Right lobe of liver (tissue), 4 donors: ENCODE data around the gene HOXA11.

Source experiments
- POLR2A ChIP-seq: fragments of 450-650 bp; IDR thresholded peaks from one replicate; pipeline ENCODE4 v1.6.1; 2017; ENCODE audit warnings: antibody characterized with exemption, mild to moderate bottlenecking
- TF ChIP-seq, protein P1 (sequence below), 4 donors: fragments of 200-600 bp in 3 of 4; fragments of 450-650 bp in 1 of 4; IDR thresholded peaks; one replicate each; pipeline versions ENCODE4 v1.5.1 to v1.8.0; 2016 to 2022; ENCODE audit warnings: antibody characterized with exemption in 4 of 4, mild to moderate bottlenecking in 2 of 4
- donor health status: DM: no; HTN: no; CAD: no.
- donor health status: DM: no; HTN: no; CAD: no.
- donor health status: DM: no; HTN: yes; CAD: no.

DNA sequence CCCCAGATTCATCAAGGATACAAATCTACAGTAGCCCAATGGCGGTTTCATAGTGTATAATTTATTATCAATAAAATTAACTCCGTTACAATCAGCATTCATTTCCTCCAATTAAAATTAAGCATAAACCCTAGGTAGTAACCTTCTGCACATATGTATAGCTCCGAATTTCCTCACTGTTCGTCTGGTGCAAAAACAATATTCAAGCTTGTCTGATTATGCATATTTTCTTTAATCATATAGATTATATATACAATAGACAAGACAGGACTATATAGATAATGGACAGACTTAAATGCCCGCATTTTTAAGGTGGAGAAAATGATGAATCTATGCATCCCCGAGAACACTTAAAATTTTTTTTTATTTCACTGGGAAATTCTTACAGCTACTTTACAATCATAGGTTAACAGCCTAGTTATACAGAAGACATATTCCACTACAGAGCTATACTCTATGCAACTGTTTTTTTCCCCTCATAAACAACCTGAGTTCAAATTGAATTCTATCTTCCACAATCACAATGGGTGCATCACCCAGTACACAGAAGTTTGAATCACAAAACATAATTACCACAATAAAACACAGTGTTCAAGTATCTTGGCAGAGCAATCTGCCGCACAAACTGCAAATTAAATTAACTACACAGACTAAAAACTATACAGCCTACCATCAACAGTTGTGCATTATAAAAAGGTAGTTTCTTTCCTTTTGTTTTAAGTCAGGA is 22.3 kb downstream of the HOXA11 start:
- TF ChIP-seq, protein P1, sequence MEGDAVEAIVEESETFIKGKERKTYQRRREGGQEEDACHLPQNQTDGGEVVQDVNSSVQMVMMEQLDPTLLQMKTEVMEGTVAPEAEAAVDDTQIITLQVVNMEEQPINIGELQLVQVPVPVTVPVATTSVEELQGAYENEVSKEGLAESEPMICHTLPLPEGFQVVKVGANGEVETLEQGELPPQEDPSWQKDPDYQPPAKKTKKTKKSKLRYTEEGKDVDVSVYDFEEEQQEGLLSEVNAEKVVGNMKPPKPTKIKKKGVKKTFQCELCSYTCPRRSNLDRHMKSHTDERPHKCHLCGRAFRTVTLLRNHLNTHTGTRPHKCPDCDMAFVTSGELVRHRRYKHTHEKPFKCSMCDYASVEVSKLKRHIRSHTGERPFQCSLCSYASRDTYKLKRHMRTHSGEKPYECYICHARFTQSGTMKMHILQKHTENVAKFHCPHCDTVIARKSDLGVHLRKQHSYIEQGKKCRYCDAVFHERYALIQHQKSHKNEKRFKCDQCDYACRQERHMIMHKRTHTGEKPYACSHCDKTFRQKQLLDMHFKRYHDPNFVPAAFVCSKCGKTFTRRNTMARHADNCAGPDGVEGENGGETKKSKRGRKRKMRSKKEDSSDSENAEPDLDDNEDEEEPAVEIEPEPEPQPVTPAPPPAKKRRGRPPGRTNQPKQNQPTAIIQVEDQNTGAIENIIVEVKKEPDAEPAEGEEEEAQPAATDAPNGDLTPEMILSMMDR (IDR thresholded peaks at IDR 0.05) = no peak
- no peak for TF ChIP-seq POLR2A
